Occipital lobe (tissue), 3 donors: ENCODE measurements around the gene IGDCC3. TPM values are rescaled to one million over a fixed set of nuclear protein-coding genes. Genes with fewer than 3 reads are reported as not detected.

ENCODE experiments used
- DNase-seq: peaks from one replicate; lab custom pipeline; 2025; lab: John Stamatoyannopoulos, UW
- small RNA-seq: library from RNA; depleted of rRNA; stranded (forward); fragments of <200 nt; gene quantifications from one replicate; pipeline ENCODE3, GENCODE V24; 2014
- total RNA-seq: library from RNA; depleted of rRNA; stranded (reverse); fragments of >200 nt; gene quantifications from one replicate; pipeline ENCODE4 v1.2.3, GENCODE V29; 2014

The IGDCC3 gene
- total RNA-seq, 1 donor from 2014 or later: 7.6 TPM

- DNase-seq: no peak
Measured at GRCh38 chr15:65298731-65299130, 79.1 kb downstream of the IGDCC3 start.

DNA sequence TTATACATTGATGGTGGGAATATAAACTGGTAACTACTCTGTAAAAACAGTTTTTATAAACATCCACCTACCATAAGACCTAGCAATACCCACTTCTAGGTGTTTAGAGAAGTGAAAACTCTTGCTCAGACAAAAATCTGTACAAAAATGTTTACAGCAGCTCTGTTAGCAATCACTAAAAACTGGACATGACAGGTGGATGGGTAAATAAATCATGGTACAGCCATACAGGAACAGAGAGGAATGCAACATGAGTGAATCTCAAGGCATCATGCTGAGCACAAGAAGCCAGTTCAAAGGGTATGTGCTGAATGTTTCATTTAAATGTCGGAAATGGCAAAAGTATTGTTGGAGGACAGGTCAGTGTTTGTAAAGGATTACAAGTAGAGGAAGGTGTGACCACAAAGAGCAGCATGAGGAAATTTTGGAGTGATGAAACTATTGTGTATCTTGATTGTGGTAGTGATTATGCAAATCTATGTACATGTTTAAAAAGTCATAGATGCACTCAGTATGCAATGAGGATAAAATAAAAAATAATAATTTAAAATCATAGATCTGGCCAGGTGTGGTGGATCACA is 84.8 kb downstream of the IGDCC3 start:
- DNase-seq: no peak

GRCh38 chr15:65290228-65290627 is 87.6 kb downstream of the IGDCC3 start:
- DNase-seq: no peak

- DNase-seq: no peak
Measured at GRCh38 chr15:65289261-65289854, 88.4 kb downstream of the IGDCC3 start.

DNA sequence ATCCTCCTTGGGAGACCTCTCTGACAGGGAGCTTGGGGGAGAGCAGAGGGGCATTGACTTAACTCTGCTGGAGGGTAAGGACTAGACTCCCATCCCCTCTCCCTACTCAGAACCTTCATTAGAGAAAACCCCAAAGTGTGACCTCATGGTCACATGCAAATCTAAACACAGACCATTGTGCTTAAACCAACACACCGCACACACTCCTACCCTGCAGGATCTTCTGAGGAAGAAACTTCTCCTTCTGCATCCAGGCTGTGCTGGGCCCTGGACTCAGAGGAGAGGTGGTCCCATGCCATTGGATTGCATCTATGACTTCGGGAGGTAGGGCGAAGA is 90.3 kb downstream of the IGDCC3 start:
- no peak for DNase-seq

DNA sequence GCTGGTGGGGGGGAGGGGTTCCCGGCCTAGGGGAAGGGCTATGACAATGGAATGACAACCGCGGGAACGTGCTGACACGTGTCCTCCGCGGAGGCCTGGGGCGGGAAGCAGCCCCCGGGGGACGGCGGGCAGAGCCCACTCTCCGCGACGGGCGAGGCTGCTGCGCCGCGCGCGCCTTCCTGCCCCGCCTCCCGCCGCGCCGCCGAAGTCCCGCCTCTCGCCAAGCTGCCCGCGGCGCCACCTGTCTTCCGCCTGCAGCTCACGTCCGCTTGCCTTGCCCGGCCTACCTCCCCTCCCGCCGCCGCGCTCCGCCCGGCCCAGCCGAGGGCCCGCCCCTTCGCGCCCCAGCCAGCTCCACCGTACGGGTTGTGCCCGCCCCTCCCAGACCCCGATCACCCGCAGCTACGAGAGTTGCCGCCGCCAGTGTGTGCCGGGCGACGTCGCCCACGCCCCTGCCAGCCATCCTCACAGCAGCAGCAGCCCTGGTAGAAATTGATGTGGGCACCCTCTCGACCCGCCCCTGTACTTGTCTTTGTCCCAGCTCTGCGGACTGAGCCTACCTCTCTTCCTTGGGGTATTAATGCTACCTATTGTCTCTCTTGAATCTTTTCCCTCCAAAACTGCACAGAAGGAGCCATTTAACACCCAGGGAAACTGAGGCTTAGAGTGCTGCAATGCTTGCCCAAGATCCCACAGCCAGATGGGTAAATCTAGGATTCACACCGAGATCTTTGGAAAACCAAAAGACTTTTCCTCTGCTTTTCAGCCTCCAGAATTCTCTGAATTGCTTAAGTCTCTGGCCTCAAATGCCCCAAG is 90.9 kb downstream of the IGDCC3 start, which contains the start of gene PARP16:
TSS of gene PARP16 (minus strand) at position 180 of the 816 bp plus-strand sequence. CDS start 457 bp downstream, outside the sequence.
- peak; percentile 86 for DNase-seq

DNA sequence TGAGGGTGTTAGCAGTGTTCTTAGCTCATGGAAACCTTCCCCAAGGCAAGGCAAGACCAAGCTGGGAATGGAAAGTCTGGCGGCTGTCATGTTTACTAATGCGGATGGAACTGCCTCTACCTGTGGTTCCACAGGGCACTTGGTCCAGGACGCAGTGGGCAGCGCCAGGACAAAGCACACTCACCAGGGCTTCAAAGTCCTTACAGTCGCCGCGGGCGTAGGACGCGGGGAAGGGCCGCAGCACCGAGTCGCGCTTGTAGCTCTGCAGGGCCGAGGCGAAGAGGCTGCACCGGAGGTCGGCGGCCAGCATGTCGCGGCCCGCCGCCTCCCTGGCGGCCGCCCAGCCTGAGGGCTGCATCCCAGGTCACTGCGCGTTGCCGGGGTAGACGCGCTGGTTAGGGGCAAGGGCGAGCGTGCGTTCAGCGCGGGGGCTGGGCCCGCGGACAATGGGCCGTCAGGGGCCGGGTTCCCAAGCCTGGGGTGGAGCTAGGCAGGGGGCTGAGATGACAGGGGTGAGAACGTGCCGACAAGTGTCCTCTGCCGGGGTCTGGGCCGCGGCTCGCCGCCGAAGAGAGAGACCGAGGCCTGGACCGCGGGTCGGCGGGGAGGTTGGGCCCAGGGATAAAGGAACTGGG is 91.6 kb downstream of the IGDCC3 start:
- peak; percentile 45 for DNase-seq

DNA sequence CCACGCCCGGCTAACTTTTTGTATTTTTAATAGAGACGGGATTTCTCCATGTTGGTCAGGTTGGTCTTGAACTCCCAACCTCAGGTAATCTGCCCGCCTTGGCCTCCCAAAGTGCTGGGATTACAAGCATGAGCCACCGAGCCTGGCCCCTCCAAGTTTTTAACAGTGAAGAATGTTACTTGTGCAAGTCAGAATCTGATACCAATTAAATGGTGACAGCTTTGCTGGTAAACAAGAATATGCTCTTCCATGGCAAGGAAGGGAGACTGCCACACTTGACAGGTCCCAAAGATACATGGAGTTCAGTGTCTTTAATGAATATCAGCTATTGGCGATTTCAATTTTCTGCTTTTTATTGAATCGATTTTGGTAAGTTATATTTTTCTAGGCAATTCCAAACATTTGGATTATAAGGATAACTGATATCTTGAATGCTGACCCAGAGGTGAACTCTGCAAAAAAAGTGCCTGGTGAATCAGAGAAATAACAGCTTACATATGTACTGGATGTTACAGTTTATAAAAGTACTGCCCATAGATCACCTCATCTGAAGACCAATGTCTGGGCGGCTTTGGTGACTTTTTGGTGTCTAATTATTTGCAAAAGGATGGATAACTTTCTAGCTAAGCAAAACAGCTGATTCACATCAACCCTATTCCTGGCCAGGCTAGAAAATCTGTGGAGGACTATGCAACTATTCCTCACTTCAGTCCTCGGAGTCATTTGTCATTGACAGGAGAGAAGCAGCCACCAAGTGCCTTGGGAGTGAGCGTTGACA is 92.3 kb downstream of the IGDCC3 start:
- no peak for DNase-seq

DNA sequence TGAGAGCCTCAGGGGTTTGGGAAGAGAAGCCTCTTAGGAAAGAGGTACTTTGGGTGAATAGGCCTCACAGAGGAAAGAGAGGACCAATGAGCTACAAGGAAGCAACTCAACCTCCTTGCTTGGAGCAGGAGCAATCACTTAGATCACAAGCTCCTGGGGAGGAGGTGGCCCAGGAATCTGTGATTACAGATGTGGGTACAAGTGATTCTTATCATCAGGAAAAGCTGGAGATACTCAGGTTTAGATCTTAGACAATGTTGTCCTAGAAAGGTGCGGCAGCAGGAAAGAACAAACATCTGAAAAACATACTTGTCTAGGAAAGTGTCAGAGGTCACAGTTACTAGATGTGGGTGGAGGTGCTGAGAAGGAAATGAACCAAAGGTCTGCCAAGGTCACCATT is 99.3 kb downstream of the IGDCC3 start:
- no peak for DNase-seq

Small RNAs within 50 kb of the gene (small RNA-seq; reads per million reads assigned to genes)
- gene RNU5A-1: 463,909 reads per million, percentile 100 among the genes with 10 or more reads in this experiment
- 171,853 reads per million, percentile 100 among the genes with 10 or more reads in this experiment for gene RNU5B-1
- gene SNORA24B: 0.09 reads per million

Other genes with a start within 250 kb of the IGDCC3 start
- 19.7 TPM for gene PDCD7, start 244.2 kb downstream of the IGDCC3 start, total RNA-seq
- 71.0 TPM for gene CLPX, start 192.7 kb downstream of the IGDCC3 start, total RNA-seq
- 0.31 TPM for gene CILP, start 166.5 kb downstream of the IGDCC3 start, total RNA-seq
- gene PARP16, start 91.1 kb downstream of the IGDCC3 start, total RNA-seq: 7.3 TPM
- not detected for gene RNU5A-1, start 82.0 kb downstream of the IGDCC3 start, total RNA-seq
- gene RNU5B-1, start 73.3 kb downstream of the IGDCC3 start, total RNA-seq: not detected
- gene IGDCC4, start 44.9 kb upstream of the IGDCC3 start, total RNA-seq: 7.8 TPM
- gene DPP8, start 139.7 kb upstream of the IGDCC3 start, total RNA-seq: 83.8 TPM
- 117 TPM for gene HACD3, start 152.5 kb upstream of the IGDCC3 start, total RNA-seq
- gene INTS14, start 233.1 kb upstream of the IGDCC3 start, total RNA-seq: 26.7 TPM
- 1.4 TPM for gene SLC24A1, start 243.9 kb upstream of the IGDCC3 start, total RNA-seq